Heart left ventricle (tissue), 16 donors: Measurements from ENCODE around the gene FUBP1. TPM values are rescaled to one million over a fixed set of nuclear protein-coding genes. Genes with fewer than 3 reads are reported as not detected.
"Not testable (repeated sequence)": the region's sequence is repeated elsewhere in the genome, so short reads cannot be mapped to it uniquely, and the experiment has no call there.

Experiments used
- ATAC-seq, 4 donors: fragments of 200-7000 bp; cut with Tn5 transposase; one replicate each; pipeline ENCODE4 v1.9.1; 2020 to 2022; ENCODE audit warnings: moderate library complexity in 4 of 4, mild to moderate bottlenecking in 3 of 4, moderate number of reproducible peaks in 1 of 4
- DNase-seq, 5 donors: peaks; one replicate each; pipeline ENCODE4 v3.0.0-alpha.2; 2020
- H3K27ac ChIP-seq, 12 donors: fragments of 200-600 bp; sonication (generic) in 4 of 12; one replicate each; pipeline versions ENCODE4 v1.5.0 to v1.8.0; 2016 to 2022; ENCODE audit warnings: mild to moderate bottlenecking in 2 of 12
- H3K27me3 ChIP-seq, 9 donors: fragments of 200-600 bp; sonication (generic) in 2 of 9; one replicate each; pipeline versions ENCODE4 v1.5.1 to v1.8.0; 2016 to 2022; ENCODE audit warnings: mild to moderate bottlenecking in 3 of 9
- H3K36me3 ChIP-seq, 9 donors: fragments of 200-600 bp; sonication (generic) in 2 of 9; one replicate each; pipeline versions ENCODE4 v1.5.0 to v1.8.0; 2018 to 2022; ENCODE audit warnings: mild to moderate bottlenecking in 2 of 9
- H3K4me1 ChIP-seq, 12 donors: fragments of 200-600 bp; sonication (generic) in 4 of 12; one replicate each; pipeline versions ENCODE4 v1.5.0 to v1.8.0; 2016 to 2022; ENCODE audit warnings: mild to moderate bottlenecking in 3 of 12
- H3K4me3 ChIP-seq, 12 donors: fragments of 200-600 bp; sonication (generic) in 4 of 12; one replicate each; pipeline versions ENCODE4 v1.5.0 to v1.8.0; 2017 to 2022; ENCODE audit warnings: mild to moderate bottlenecking in 9 of 12, moderate library complexity in 4 of 12
- H3K9me3 ChIP-seq, 12 donors: fragments of 200-600 bp; sonication (generic) in 4 of 12; one replicate each; pipeline versions ENCODE4 v1.5.0 to v1.8.0; 2016 to 2022; ENCODE audit warnings: mild to moderate bottlenecking in 1 of 12
- POLR2A ChIP-seq, 2 donors: fragments of 450-650 bp; IDR thresholded peaks; one replicate each; pipeline ENCODE4 v1.6.1; 2017; ENCODE audit warnings: antibody characterized with exemption in 2 of 2, mild to moderate bottlenecking in 2 of 2, moderate library complexity in 2 of 2
- WGBS, 4 donors: extraction: QIAGEN DNeasy Blood & Tissue Kit in 2 of 4; methylation state at CpG; one replicate each; pipeline versions ENCODE4 v1.1.5 to v1.1.7; 2013 to 2018; 5-methylcytosine and 5-hydroxymethylcytosine counted together
- intact Hi-C, 10 donors: fragments of 100-400 bp; cut with DNase I; formaldehyde crosslinking; loops; one replicate each; pipeline versions ENCODE4 v1.11.1 to v1.14.2; 2022
- polyA plus RNA-seq, 2 donors: library from polyadenylated mRNA; stranded (reverse); fragments of 200-250 nt; gene quantifications; one replicate each; pipeline ENCODE4 v1.2.3, GENCODE V29; 2013
- total RNA-seq, 9 donors: library from RNA; depleted of rRNA in 2 of 9; stranded (reverse); fragments of >200 nt in 2 of 9; fragmentation: NEBNext Ultra II Directional in 3 of 9; extraction: Animal tissue kit (Norgen Biotek cat#: 25700) in 3 of 9; gene quantifications; one replicate each; pipeline versions ENCODE4 v1.1.0 to v1.2.4, GENCODE V29; 2016 to 2023
- TF ChIP-seq, protein P1 (sequence below), 12 donors: fragments of 200-600 bp; sonication (generic) in 4 of 12; IDR thresholded peaks; one replicate each; pipeline versions ENCODE4 v1.5.0 to v1.8.0; 2018 to 2022; ENCODE audit warnings: antibody characterized with exemption in 12 of 12, mild to moderate bottlenecking in 5 of 12
- donor health status: ischemic (EF 13 %, LVEDD 7.1; RV severe dilation, severe dysfunction).
- donor health status: healthy with polysubstance abuse.
- donor health status: DM: no; HTN: yes; CAD: no.
- donor health status: DM: no; HTN: no; CAD: no.
- donor health status: ischemic (EF 25% LVEDD 6.9; RV normal size, moderate dysfunction).
- donor health status: ischemic (EF 25% LVEDD 5.7; RV mildly dilated, moderate dysfunction).
- donor health status: healthy.
- donor health status: DM: yes; HTN: yes; CAD: no.
- donor health status: ischemic (EF 35%, LVEDD 5.7; RV mildly dilated, moderate dysfunction).
- donor health status: nonischemic (EF 11% LVEDD 7.7; RV severe dilation, severe dysfunction).
- donor health status: DM: yes; HTN: yes; CAD: no.
- donor health status: PGD.
- donor health status: ischemic (EF 29% LVEDD 5.4; RV normal size, mild dysfunction).
- donor health status: nonischemic (EF 23%, LVEDD 6.1; RV moderate dilation, normal function).

The FUBP1 gene
- total and polyA plus RNA-seq, 11 donors: 27.0 to 78.9 (median 54.1) TPM

DNA sequence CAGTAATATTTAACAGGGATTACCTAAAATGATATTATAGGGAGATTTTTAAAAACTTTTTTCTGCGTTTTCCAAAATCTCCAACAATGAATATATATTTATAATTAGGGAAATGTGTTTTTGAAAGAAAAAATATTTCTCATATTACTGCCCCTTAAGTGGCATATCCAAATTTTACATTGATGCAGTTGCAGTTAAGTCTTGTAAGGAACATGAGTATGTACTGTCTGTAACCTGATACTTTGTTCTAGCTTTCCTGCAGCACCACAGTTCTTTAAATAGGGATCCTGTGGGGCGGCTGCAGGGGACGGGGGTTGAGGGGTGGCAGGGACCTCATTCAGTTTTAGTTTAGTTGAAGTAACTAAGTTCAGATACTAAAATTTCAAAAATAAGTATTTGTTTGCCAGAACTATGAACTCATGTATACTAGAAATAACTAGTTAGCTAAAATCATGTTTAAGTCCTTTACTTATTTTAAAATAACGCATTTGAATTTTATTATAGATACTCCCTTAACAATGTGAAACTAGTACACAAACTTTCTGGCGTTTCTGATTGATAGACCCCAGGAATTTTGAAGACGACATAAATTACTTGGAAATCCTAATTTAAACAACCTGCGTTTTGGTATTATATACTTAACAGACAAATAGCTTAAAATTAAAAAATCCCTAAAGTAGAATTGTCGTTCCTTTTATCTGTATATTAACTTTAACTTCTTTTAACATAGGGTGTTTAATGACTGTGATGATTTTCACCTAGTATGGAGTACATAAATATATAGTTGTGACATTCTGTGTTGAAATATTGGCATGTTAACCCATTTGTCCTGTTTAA, 25.2 kb upstream of the FUBP1 start:
- 4 to 7% (median 4%) methylated on average over 8 of the region's 8 CpGs for WGBS, 4 donors
- peak; percentile 80 to 85 (median 82) for ATAC-seq

GRCh38 chr1:78003070-78003746, 24.3 kb upstream of the FUBP1 start:
- intact Hi-C loops: loop anchor here in 1 of 10 donors (10.0 kb wide), 1 partner anchor 112 kb away; no protein-coding TSS in a partner anchor

More for the DNA sequence above, 25.2 kb upstream of the FUBP1 start:
- intact Hi-C loops: loop anchor here in 6 of 10 donors (2.0 to 10.0 kb wide), 2 partner anchors 25 to 111 kb away; partner anchors contain the start of gene FUBP1 (in 5 of the 6)
- TF ChIP-seq, protein P1, sequence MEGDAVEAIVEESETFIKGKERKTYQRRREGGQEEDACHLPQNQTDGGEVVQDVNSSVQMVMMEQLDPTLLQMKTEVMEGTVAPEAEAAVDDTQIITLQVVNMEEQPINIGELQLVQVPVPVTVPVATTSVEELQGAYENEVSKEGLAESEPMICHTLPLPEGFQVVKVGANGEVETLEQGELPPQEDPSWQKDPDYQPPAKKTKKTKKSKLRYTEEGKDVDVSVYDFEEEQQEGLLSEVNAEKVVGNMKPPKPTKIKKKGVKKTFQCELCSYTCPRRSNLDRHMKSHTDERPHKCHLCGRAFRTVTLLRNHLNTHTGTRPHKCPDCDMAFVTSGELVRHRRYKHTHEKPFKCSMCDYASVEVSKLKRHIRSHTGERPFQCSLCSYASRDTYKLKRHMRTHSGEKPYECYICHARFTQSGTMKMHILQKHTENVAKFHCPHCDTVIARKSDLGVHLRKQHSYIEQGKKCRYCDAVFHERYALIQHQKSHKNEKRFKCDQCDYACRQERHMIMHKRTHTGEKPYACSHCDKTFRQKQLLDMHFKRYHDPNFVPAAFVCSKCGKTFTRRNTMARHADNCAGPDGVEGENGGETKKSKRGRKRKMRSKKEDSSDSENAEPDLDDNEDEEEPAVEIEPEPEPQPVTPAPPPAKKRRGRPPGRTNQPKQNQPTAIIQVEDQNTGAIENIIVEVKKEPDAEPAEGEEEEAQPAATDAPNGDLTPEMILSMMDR (IDR thresholded peaks at IDR 0.05): no peak
- no peak for TF ChIP-seq POLR2A (IDR thresholded peaks at IDR 0.05)
- Histone ChIP-seq H3K9me3 (no peaks in the 10 kb centered on the region), H3K27ac (peak overlapping the region; percentile 89 to 96 (median 92)), H3K36me3 (no peaks in the 10 kb centered on the region), H3K27me3 (no peaks in the 10 kb centered on the region), H3K4me1 (peaks cover 0 to 45% (median 14%) of the 10 kb centered on the region in 12 donors), H3K4me3 (peak overlapping the region; percentile 33 to 73 (median 64))
- peak in 4 of 5 donors; percentile 50 to 64 (median 58) for DNase-seq

DNA sequence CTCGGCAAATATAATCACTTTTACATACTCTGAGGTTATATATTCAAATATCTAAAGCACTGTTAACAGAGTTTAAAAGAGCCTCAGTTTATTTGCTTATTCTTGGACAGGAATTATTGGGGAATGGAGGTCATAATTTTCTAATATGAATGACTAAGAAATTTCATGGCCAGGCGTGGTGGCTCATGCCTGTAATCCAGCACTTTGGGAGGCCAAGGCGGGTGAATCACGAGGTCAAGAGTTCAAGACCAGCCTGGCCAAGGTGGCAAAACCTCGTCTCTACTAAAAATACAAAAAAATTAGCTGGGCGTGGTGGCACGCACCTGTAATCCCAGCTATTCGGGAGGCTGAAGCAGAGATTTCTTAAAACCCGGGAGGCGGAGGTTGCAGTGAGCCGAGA, 21.7 kb upstream of the FUBP1 start:
- H3K27me3 ChIP-seq, ATAC-seq, H3K4me3 ChIP-seq, H3K36me3 ChIP-seq, H3K9me3 ChIP-seq, H3K27ac ChIP-seq, DNase-seq: not testable (repeated sequence)
- intact Hi-C loops: loop anchor here in 1 of 10 donors (10.0 kb wide), 1 partner anchor 114 kb away; no protein-coding TSS in a partner anchor
- H3K4me1 ChIP-seq: peaks cover 0 to 18% (median 10%) of the 10 kb centered on the region in 12 donors
- WGBS, 4 donors: 92 to 97% (median 95%) methylated on average over 11 of the region's 11 CpGs

More at GRCh38 chr1:78003070-78003746, 24.3 kb upstream of the FUBP1 start:
- no peak for TF ChIP-seq POLR2A (IDR thresholded peaks at IDR 0.05)
- TF ChIP-seq, protein P1 (IDR thresholded peaks at IDR 0.05): no peak
- Histone ChIP-seq H3K4me1 (peaks cover 0 to 39% (median 13%) of the 10 kb centered on the region in 12 donors), H3K27me3 (no peaks in the 10 kb centered on the region), H3K9me3 (no peaks in the 10 kb centered on the region), H3K27ac (peak overlapping the region; percentile 89 to 96 (median 92)), H3K36me3 (no peaks in the 10 kb centered on the region), H3K4me3 (peak overlapping the region in 8 of 12 donors; percentile 56 to 73 (median 66))
- DNase-seq: no peak
- WGBS, 4 donors: 28 to 35% (median 31%) methylated on average over 3 of the region's 3 CpGs
- ATAC-seq: no peak

DNA sequence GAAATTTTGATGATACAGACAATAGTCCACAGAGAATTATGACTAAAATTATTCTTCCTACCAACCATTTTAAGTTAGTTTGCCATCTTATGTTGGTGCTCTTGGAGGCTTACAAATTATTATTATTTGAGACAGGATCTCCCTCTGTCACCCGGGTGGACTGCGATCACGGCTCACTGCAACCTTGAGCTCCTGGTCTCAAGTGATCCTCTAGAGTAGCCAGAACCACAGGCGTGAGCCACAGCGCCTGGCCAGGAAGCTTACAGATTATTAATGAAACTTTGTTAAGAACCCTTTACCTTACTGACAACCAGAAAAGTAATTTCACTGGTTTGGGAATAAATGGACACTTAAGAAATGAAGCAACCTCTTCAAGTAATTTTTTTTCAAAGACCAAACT, 17.9 kb upstream of the FUBP1 start:
- WGBS, 4 donors: 60 to 87% (median 77%) methylated on average over 5 of the region's 5 CpGs
- TF ChIP-seq, protein P1 (IDR thresholded peaks at IDR 0.05): no peak
- TF ChIP-seq POLR2A (IDR thresholded peaks at IDR 0.05): no peak
- Histone ChIP-seq H3K36me3 (peaks cover 0 to 25% (median 8%) of the 10 kb centered on the region in 9 donors), H3K4me3 (no peak overlapping the region), H3K9me3 (no peaks in the 10 kb centered on the region), H3K27me3 (no peaks in the 10 kb centered on the region), H3K4me1 (peaks cover 0 to 10% (median 0%) of the 10 kb centered on the region in 12 donors), H3K27ac (no peak overlapping the region)
- DNase-seq: no peak
- intact Hi-C loops: no loop called here
- ATAC-seq: peak in 1 of 4 donors; percentile 57
